GM21529 (cell line): ENCODE data around the gene RIT1.

Source experiments
- ATAC-seq: cut with Tn5 transposase; IDR thresholded peaks from one replicate; pipeline ENCODE4 v1.9.1; 2021; ENCODE audit not compliant: unreplicated experiment

RIT1 gene

DNA sequence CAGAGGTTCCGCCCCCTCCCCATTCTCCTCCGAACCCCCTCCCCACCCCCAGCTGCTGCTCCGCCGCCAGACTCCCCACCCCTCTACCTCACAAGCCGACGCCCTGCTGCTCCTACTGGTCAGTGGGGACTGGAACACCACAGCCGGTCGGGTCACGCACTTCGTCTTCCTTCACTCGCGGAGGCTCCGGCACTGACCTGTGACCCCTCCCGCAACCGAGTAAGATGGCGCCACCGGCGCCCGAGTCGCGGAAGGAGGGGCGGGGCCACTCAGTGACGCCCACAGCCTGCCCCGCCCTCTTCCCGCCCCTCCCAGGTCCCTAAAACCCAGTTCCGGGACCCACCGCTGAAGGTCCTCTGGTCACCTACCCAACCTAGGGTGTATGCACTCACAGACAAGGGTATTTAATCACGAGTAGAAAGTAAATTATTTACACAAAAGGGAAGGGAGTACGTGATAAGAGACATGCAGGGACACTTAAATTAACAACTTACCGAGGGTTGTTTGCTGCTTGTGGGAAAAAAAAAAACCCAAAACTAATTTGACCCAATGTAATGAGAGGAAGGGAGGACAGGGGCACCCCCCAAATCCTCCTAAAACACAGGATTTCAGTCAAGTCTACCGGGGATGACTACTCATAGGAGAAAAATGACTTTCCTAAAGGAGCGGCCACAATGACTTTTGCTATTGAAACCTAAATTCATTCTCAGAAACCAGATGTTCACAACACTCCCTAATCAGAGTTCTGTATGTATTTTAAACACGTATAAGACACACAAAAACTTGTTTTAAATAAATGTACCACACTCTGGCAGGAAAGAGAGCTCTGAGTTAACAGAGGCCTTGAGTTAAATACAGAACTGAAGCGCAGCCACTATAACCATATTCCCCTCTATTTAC lies at the start of gene RIT1:
Gene RIT1 (minus strand): TSS at position 194 of the 900 bp plus-strand sequence. CDS start 588 bp downstream, outside the sequence.
- peak; percentile 85 for ATAC-seq

GRCh38 chr1:155960081-155960745 lies 49.1 kb upstream of the RIT1 start:
- ATAC-seq: no peak

GRCh38 chr1:155957411-155957915 lies 46.3 kb upstream of the RIT1 start:
- ATAC-seq: no peak

DNA sequence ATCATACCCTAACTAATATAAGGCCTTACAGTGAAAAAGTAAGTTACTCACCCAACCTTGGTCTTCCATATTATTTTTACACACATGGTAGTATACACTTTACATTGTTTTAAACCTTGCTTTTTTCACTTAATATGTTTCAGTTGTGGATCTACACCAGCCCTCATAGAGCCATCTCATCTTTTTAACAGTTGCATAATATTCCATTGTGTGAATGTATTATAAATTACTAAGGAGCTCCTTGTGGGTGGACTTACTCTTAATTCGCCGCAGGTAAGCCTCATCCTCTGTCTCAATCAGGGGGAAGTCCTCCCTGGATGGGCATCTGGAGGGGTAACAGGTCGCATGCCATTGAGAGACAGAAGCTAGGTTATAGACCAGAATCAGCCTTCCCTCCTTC lies 43.5 kb upstream of the RIT1 start:
- ATAC-seq: no peak

GRCh38 chr1:155952505-155952890 lies 41.3 kb upstream of the RIT1 start:
- ATAC-seq: no peak

- no peak for ATAC-seq
These were observed 40.8 kb upstream of the RIT1 start for GRCh38 chr1:155951753-155952504.

- no peak for ATAC-seq
These were observed 39.7 kb upstream of the RIT1 start for GRCh38 chr1:155950829-155951228.

DNA sequence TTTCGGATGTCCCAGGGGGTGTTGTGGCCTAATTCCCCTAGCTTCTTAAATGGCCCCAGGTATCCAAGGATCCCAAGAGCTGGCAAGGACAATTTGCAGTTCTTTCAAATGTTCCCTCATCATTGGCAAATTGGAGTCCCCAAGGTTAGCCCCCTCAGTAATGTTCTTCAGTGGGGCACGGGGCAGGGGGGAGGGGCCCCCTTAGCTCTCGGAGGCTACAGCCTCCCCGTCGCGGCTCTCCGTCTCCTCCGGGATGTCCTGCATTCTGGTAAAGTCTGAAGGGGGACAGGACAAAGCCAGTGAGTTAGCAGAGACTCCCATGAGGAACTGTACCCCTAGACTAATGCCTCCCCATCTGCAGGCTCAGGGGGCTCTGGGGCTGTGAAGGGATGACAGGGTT lies 36.6 kb upstream of the RIT1 start:
- no peak for ATAC-seq

- ATAC-seq: no peak
These were observed 36.1 kb upstream of the RIT1 start for GRCh38 chr1:155947292-155947691.

GRCh38 chr1:155946633-155947219 lies 35.6 kb upstream of the RIT1 start:
- ATAC-seq: no peak

DNA sequence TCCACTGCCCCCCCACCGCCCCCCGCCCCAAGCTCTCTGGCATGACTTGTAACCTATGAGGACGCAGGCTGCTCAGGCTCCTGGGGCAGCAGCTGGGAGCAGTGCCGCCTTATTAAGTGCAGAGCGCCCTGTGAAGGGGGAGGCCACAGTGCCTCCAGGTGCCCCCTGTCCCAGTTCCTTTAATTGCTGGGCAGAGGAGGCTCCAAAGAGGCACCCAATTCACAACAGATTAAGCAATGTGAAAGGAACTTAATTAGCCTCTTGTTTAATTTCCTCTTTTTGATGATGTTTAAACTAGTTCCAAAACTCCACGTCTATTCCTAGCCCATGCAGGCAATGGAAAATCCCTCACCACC lies 33.3 kb upstream of the RIT1 start:
- no peak for ATAC-seq

DNA sequence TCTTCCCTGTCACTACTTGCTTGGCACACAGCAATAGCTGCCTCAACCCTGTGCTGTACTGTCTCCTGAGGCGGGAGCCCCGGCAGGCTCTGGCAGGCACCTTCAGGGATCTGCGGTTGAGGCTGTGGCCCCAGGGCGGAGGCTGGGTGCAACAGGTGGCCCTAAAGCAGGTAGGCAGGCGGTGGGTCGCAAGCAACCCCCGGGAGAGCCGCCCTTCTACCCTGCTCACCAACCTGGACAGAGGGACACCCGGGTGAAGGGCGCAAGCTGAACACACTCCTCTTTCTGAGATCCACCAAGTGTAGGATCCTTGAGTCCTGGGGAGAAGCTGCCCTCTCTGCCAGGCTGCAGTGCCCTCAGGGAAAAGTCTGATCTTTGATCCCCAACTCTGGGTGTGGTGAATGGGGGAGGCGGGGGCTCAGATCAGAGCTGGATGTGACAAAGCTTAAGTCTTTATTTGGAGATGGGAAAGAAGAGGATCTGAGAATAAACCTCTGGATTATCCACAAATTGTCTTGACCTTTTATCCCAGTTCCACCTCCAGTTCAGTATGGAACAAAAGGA lies 31.5 kb upstream of the RIT1 start:
- no peak for ATAC-seq

- no peak for ATAC-seq
These were observed 30.8 kb upstream of the RIT1 start for GRCh38 chr1:155941845-155942531.

- no peak for ATAC-seq
These were observed 30.1 kb upstream of the RIT1 start, which contains the start of gene RXFP4 for GRCh38 chr1:155940993-155941844. Gene RXFP4 (plus strand): TSS chr1:155941638. CDS start chr1:155941710, 72 bp downstream.

DNA sequence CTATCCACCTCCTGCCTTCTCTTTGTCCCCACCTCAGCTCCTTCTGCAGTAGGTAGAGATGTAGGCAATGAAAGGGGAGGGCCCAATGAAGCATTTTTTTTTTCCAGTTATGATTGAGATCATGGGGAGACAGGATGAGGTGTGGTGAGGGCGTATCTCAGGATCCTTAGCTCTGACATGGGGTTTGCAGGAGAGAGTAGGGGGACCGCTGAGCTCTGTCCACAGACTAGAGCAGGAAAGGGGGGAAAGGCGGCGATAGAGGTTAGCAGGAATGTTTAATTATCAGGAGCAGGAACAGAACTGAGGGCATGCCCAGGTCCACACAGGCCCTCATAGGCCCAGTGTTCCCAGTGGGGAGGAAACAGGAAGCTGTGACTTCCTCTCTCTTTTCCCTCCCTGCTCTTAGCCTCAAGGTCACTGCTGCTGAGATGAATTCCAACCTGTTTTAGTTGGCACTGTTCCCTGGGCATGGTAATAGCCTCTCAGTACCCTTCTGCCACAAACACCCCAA lies 29.4 kb upstream of the RIT1 start:
- no peak for ATAC-seq

DNA sequence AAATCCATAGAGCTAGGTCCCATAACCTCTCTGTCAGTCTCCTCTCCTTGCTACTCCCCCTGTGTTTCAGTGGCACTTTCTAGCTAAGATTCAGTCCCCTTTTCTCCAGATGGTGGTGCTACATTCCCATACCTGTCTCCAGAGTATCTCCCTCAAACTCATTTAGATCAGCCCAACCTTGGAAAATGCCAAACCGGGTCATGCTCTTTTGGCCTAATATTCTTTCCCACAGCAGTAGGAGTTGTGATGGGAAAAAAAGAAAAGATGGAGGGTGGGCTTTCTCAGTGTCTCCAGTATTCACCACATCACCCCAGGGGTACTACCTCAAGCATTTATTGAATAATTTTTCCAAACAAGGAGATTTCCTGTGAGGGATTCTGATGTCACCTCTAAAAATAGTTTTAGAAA lies 27.1 kb upstream of the RIT1 start:
- ATAC-seq: no peak

DNA sequence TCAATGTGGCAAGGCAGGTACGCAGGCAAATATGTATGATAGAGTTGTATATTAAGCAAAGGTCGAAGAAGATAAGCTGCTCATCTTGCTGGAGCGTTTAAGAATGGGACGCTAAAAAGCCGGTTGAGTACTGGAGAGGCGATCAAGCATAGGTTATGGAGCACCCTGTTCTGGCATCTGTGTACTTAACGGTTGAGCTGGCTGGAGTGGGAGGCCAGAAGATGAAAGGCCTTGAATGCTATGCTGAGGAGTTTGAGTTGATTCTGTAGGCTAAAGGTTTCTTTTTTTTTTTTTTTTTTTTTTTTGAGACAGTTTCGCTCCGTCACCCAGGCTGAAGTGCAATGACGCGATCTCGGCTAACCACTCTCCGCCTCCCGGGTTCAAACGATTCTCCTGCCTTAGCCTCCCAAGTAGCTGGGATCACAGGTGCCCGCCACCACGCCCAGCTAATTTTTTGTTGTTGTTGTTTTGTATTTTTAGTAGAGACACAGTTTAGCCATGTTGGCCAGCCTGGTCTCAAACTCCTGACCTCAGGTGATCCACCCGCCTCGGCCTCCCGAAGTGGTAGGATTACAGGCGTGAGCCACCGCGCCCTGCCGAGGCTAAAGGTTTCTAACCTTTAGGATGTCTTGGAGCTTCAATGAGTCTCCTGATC lies 23.9 kb upstream of the RIT1 start:
- ATAC-seq: no peak
